Mesenchymal stem cell (in vitro differentiated cells and primary cell): ENCODE data around the gene PODXL.
A peak's percentile ranks its signal among the peaks of the same experiment; 100 is the strongest.
"Not testable (repeated sequence)": the region's sequence is repeated elsewhere in the genome, so short reads cannot be mapped to it uniquely, and the experiment has no call there.

Experiments used
- DNase-seq: peaks from one replicate; pipeline ENCODE4 v3.0.0-alpha.2; 2013
- H2AFZ ChIP-seq: one replicate; pipeline ENCODE4 v1.6.1; 2013; ENCODE audit warnings: low read depth, mild to moderate bottlenecking, control low read depth, inconsistent platforms, low read length, moderate library complexity
- H2AK5ac ChIP-seq: 2 replicates; pipeline ENCODE4 v1.6.1; 2013; ENCODE audit warnings: low read length, moderate library complexity, mild to moderate bottlenecking, inconsistent platforms; ENCODE audit not compliant: severe bottlenecking
- H2BK120ac ChIP-seq: one replicate; pipeline ENCODE4 v1.6.1; 2013; ENCODE audit warnings: low read depth, mild to moderate bottlenecking, inconsistent platforms, low read length, moderate library complexity
- H2BK12ac ChIP-seq, 2 experiments: one replicate each; pipeline ENCODE4 v1.6.1; 2013; ENCODE audit warnings: inconsistent platforms in 2 of 2, low read length in 2 of 2, mild to moderate bottlenecking in 2 of 2, moderate library complexity in 2 of 2, control low read depth in 1 of 2
- H2BK15ac ChIP-seq: one replicate; pipeline ENCODE4 v1.6.1; 2013; ENCODE audit warnings: mild to moderate bottlenecking, low read depth, inconsistent platforms; ENCODE audit not compliant: poor library complexity, severe bottlenecking
- H2BK5ac ChIP-seq: 2 replicates; pipeline ENCODE4 v1.6.1; 2013; ENCODE audit warnings: low read depth, mild to moderate bottlenecking, low read length, control low read depth, inconsistent platforms; ENCODE audit not compliant: poor library complexity, severe bottlenecking
- H3K14ac ChIP-seq, 2 experiments: one replicate each; pipeline ENCODE4 v1.6.1; 2013; ENCODE audit warnings: inconsistent platforms in 2 of 2, low read length in 2 of 2, control low read depth in 1 of 2, mild to moderate bottlenecking in 1 of 2, moderate library complexity in 1 of 2
- H3K18ac ChIP-seq, 2 experiments: one replicate each; pipeline ENCODE4 v1.6.1; 2013; ENCODE audit warnings: inconsistent platforms in 2 of 2, low read length in 2 of 2, control low read depth in 1 of 2, low read depth in 1 of 2, mild to moderate bottlenecking in 1 of 2
- H3K23ac ChIP-seq, 2 experiments: one replicate each; pipeline ENCODE4 v1.6.1; 2013; ENCODE audit warnings: inconsistent platforms in 2 of 2, low read length in 2 of 2, mild to moderate bottlenecking in 2 of 2, moderate library complexity in 2 of 2, control low read depth in 1 of 2
- H3K27ac ChIP-seq: 2 replicates; pipeline ENCODE4 v1.5.1; 2013; ENCODE audit warnings: mild to moderate bottlenecking, moderate library complexity, low read length, control low read depth, inconsistent platforms; ENCODE audit not compliant: poor library complexity, severe bottlenecking
- H3K27me3 ChIP-seq, 2 experiments: 2 replicates each; pipeline versions ENCODE4 v1.6.1 to v1.7.0; 2013; ENCODE audit warnings: low read length in 2 of 2, mild to moderate bottlenecking in 2 of 2, moderate library complexity in 2 of 2, control low read depth in 1 of 2, inconsistent platforms in 1 of 2; ENCODE audit not compliant: control insufficient read depth in 1 of 2, insufficient read depth in 1 of 2
- H3K36me3 ChIP-seq, 2 experiments: 2 replicates each; pipeline versions ENCODE4 v1.6.1 to v1.7.0; 2013; ENCODE audit warnings: low read length in 2 of 2, control low read depth in 1 of 2, inconsistent platforms in 1 of 2, low read depth in 1 of 2, mild to moderate bottlenecking in 1 of 2; ENCODE audit not compliant: insufficient read depth in 2 of 2, control insufficient read depth in 1 of 2
- H3K4ac ChIP-seq, 2 experiments: one replicate each; pipeline ENCODE4 v1.6.1; 2013; ENCODE audit warnings: inconsistent platforms in 2 of 2, low read length in 2 of 2, mild to moderate bottlenecking in 2 of 2, moderate library complexity in 2 of 2, control low read depth in 1 of 2, low read depth in 1 of 2
- H3K4me1 ChIP-seq: 2 replicates; pipeline ENCODE4 v1.6.1; 2013; ENCODE audit warnings: low read depth, low read length, control low read depth; ENCODE audit not compliant: control insufficient read depth, insufficient read depth
- H3K4me2 ChIP-seq: 2 replicates; pipeline ENCODE4 v1.6.1; 2013; ENCODE audit warnings: low read length, mild to moderate bottlenecking, inconsistent platforms; ENCODE audit not compliant: poor library complexity, severe bottlenecking
- H3K4me3 ChIP-seq, 2 experiments: 2 replicates each; pipeline versions ENCODE4 v1.5.1 to v1.7.0; 2013; ENCODE audit warnings: low read length in 2 of 2, mild to moderate bottlenecking in 2 of 2, control low read depth in 1 of 2, low read depth in 1 of 2; ENCODE audit not compliant: insufficient read depth in 1 of 2
- H3K79me1 ChIP-seq: replicated peaks from 2 replicates; pipeline ENCODE4 v1.6.1; 2013; ENCODE audit warnings: mild to moderate bottlenecking, control low read depth, low read length, inconsistent platforms; ENCODE audit not compliant: poor library complexity, severe bottlenecking
- H3K9ac ChIP-seq: 2 replicates; pipeline ENCODE4 v1.7.0; 2013; ENCODE audit warnings: mild to moderate bottlenecking, low read length, moderate library complexity
- H3K9me3 ChIP-seq: 2 replicates; pipeline ENCODE4 v1.7.0; 2013; ENCODE audit warnings: mild to moderate bottlenecking, low read length; ENCODE audit not compliant: control insufficient read depth
- H4K8ac ChIP-seq: one replicate; pipeline ENCODE4 v1.6.1; 2013; ENCODE audit warnings: inconsistent platforms, mild to moderate bottlenecking, low read length, moderate library complexity
- H4K91ac ChIP-seq: one replicate; pipeline ENCODE4 v1.6.1; 2013; ENCODE audit warnings: mild to moderate bottlenecking, low read length, inconsistent platforms
- WGBS: methylation state at CpG from one replicate; pipeline ENCODE4 v1.1.7; 2013; ENCODE audit warnings: mixed read lengths; 5-methylcytosine and 5-hydroxymethylcytosine counted together

Gene PODXL

DNA sequence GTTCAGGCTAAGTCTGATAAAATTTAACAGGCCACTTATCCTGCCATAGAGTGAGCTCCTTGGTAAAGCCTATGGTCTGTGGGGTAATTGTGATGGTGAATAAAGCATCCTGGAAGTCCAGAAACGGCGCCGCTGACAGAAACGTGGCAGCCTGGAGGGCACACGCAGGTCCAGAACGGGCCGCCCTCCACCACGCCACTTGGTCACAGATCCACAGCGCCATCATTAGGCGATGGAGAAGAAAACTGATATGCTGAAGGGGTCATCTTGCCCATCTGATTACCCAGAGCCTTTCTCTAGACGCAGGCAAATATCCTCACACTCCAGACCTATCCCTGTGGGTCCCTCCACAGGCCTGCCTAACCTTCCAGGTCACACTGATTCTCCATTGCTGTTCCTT is 37.8 kb downstream of the PODXL start:
- Histone ChIP-seq H3K79me1 (no peaks in the 10 kb centered on the region), H2BK120ac (no peak overlapping the region), H3K9me3 (no peaks in the 10 kb centered on the region), H3K9ac (no peak overlapping the region), H3K36me3 (no peaks in the 10 kb centered on the region), H3K23ac (no peak overlapping the region), H3K27me3 (no peaks in the 10 kb centered on the region), H3K4me2 (no peak overlapping the region), H3K27ac (no peak overlapping the region), H2BK5ac (no peak overlapping the region), H4K8ac (no peak overlapping the region), H3K4ac (no peak overlapping the region), H3K4me1 (peaks cover 1% of the 10 kb centered on the region), H2BK12ac (no peak overlapping the region), H3K4me3 (no peak overlapping the region), H3K18ac (no peak overlapping the region), H3K14ac (no peak overlapping the region), H2AFZ (no peak overlapping the region), H2AK5ac (no peak overlapping the region), H2BK15ac (no peak overlapping the region), H4K91ac (no peak overlapping the region)
- DNase-seq = no peak
- 92% methylated on average over 11 of the region's 11 CpGs for WGBS

DNA sequence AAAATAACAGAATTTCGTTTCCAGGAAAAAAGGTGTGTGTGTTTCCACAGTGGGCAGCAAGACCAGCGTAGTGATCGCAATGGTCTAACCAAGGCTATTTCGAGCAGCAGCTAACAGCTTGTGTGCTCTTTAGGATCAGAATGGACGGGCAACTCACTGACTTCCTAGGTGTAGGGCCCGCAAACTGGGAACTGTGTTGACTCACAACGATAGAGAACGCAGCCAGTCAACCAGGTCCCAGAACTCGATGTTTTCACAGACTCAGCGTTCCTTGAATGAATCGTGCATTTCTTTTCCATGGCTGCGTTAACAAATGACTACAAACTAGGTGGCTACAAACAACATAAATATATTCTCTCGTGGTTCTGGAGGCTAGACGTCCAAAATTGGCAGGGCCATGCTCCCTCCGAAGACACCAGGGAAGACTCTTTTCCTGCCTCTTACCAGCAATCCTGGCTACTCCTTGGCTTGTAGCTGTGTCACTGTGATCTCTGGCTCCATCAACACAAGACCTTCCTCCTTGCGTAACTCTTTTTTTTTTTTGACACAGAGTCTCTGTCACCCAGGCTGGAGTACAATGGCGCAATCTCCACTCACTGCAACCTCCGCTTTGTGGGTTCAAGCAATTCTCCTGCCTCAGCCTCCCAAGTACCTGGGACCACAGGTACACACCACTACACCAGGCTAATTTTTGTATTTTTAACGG is 39.1 kb downstream of the PODXL start:
- Histone ChIP-seq H3K27me3 (no peaks in the 10 kb centered on the region), H2AK5ac (no peak overlapping the region), H3K27ac (no peak overlapping the region), H3K14ac (no peak overlapping the region), H2BK120ac (no peak overlapping the region), H3K4ac (no peak overlapping the region), H3K4me2 (no peak overlapping the region), H3K9me3 (no peaks in the 10 kb centered on the region), H2BK5ac (no peak overlapping the region), H3K18ac (no peak overlapping the region), H2BK12ac (no peak overlapping the region), H3K9ac (no peak overlapping the region), H2BK15ac (no peak overlapping the region), H4K91ac (no peak overlapping the region), H3K4me3 (no peak overlapping the region), H3K36me3 (no peaks in the 10 kb centered on the region), H4K8ac (no peak overlapping the region), H3K4me1 (peaks cover 5% of the 10 kb centered on the region), H3K23ac (no peak overlapping the region), H3K79me1 (no peaks in the 10 kb centered on the region), H2AFZ (no peak overlapping the region)
- DNase-seq = no peak
- 91% methylated on average over 19 of the region's 19 CpGs for WGBS

DNA sequence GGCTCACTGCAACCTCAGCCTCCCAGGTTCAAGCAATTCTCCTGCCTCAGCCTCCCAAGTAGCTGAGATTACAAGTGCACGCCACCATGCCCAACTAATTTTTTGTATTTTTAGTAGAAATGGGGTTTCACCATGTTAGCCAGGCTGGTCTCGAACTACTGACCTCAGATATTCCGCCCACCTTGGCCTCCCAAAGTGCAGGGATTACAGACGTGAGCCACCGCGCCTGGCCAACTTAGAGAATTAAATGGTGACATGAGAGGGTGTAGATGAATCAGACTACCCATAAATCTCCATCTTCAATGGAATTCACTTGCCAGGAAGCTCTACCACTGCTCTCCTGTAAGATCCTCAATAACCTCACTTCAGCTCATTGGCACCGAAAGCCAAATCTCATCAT is 41.0 kb downstream of the PODXL start:
- not testable (repeated sequence) for H3K4me3 ChIP-seq, H3K14ac ChIP-seq, H3K4me1 ChIP-seq, H2BK5ac ChIP-seq, H2BK15ac ChIP-seq, H3K23ac ChIP-seq, H2BK12ac ChIP-seq, H3K9ac ChIP-seq, DNase-seq, H4K91ac ChIP-seq, H2BK120ac ChIP-seq, H4K8ac ChIP-seq, H3K4me2 ChIP-seq, H2AK5ac ChIP-seq, H3K27ac ChIP-seq, H3K4ac ChIP-seq, H3K18ac ChIP-seq, H3K9me3 ChIP-seq, H3K79me1 ChIP-seq, H3K27me3 ChIP-seq, H2AFZ ChIP-seq, H3K36me3 ChIP-seq
- whole genome bisulfite sequencing = 94% methylated on average over 3 of the region's 7 CpGs

DNA sequence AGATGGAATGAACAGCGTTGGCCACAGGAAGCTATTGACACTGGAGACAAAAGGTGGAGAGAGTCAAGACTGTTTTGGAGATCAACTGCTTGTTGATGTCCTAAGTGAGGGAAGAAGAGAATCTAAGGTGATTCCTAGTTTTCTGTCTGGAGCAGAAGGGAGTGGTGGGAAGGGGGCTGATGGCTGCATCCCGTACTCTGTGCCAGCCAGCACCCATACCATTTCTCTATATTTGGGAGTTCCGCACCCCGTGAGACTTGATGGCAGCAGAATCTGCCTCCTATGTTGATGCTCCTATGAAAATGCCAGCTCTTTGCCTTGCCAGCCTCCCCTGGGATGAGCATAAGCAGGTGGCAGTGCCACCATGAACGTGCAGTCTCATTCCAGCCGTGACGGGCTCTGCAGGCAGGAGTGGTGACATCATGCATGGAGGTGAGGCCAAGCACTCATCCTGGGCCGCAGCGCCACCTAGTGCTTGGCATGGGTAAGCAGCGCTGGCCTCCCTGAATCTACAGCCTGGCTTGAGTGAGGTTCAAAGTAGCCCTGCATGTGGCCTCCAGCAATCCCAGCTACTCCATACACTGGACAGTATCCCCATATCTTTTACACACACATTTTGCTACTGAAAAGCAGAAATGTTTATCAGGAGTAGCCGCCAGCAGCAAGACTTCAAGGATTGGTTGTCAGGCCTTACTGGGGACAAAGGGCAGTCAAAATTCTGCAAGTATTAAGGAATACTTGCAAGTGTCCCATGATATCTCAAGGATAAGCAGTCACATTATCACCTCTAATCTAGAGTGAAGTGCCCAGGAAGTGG is 43.0 kb downstream of the PODXL start:
- 40% methylated on average over 11 of the region's 11 CpGs for WGBS
- H3K4me2 ChIP-seq = peak overlapping the region; percentile 15

More for the DNA sequence above, 43.0 kb downstream of the PODXL start:
- no peak overlapping the region for H2AK5ac ChIP-seq
- peak overlapping the region; percentile 48 for H3K9ac ChIP-seq
- no peaks in the 10 kb centered on the region for H3K9me3 ChIP-seq
- H2BK15ac ChIP-seq = no peak overlapping the region
- DNase-seq = peak; percentile 82
- no peak overlapping the region for H2BK120ac ChIP-seq
- H3K4me3 ChIP-seq = no peak overlapping the region
- H2BK5ac ChIP-seq = no peak overlapping the region
- peak overlapping the region; percentile 42 for H2AFZ ChIP-seq
- peaks cover 0 to 13% of the 10 kb centered on the region in 2 experiments for H3K36me3 ChIP-seq
- no peak overlapping the region for H3K18ac ChIP-seq
- H4K8ac ChIP-seq = peak overlapping the region; percentile 19
- no peaks in the 10 kb centered on the region for H3K27me3 ChIP-seq
- H3K4me1 ChIP-seq = peaks cover 6% of the 10 kb centered on the region
- H3K4ac ChIP-seq = no peak overlapping the region
- no peak overlapping the region for H2BK12ac ChIP-seq
- H3K14ac ChIP-seq = no peak overlapping the region
- H3K79me1 ChIP-seq = no peaks in the 10 kb centered on the region
- H3K23ac ChIP-seq = no peak overlapping the region
- no peak overlapping the region for H4K91ac ChIP-seq
- H3K27ac ChIP-seq = no peak overlapping the region
